Inferior parietal cortex (tissue), 1 donor: ENCODE measurements around the gene FDPS.

Experiments used
- DNase-seq: peaks from one replicate; pipeline ENCODE4 v3.0.0-alpha.2; 2016; ENCODE audit errors: extremely low spot score

The FDPS gene

GRCh38 chr1:155308493-155309422, at the start of gene FDPS:
TSS of gene FDPS (plus strand) at chr1:155308866. CDS start at chr1:155309790, 924 bp downstream.
- peak; percentile 99 for DNase-seq

- DNase-seq, result no peak
These were observed 48.4 kb upstream of the FDPS start for GRCh38 chr1:155260276-155260675.

GRCh38 chr1:155261493-155261851, 47.2 kb upstream of the FDPS start:
- DNase-seq, result no peak

GRCh38 chr1:155261852-155262673, 46.6 kb upstream of the FDPS start, which contains the start of gene SCAMP3:
TSS of gene SCAMP3 (minus strand) at chr1:155262360. CDS start at chr1:155262151, 209 bp downstream.
- DNase-seq, result peak; percentile 99

- no peak for DNase-seq
These were observed 45.6 kb upstream of the FDPS start for GRCh38 chr1:155263067-155263466.

- DNase-seq, result no peak
These were observed 42.1 kb upstream of the FDPS start for GRCh38 chr1:155266553-155266952.

- DNase-seq, result no peak
These were observed 41.3 kb upstream of the FDPS start for GRCh38 chr1:155267373-155267772.

GRCh38 chr1:155268630-155269029, 40.0 kb upstream of the FDPS start:
- DNase-seq, result no peak

- no peak for DNase-seq
These were observed 39.3 kb upstream of the FDPS start for GRCh38 chr1:155269381-155269780.

GRCh38 chr1:155272466-155273342, 36.0 kb upstream of the FDPS start:
- DNase-seq, result no peak

- peak; percentile 93 for DNase-seq
These were observed 35.1 kb upstream of the FDPS start, which contains the start of gene CLK2 for GRCh38 chr1:155273343-155274245. TSS of gene CLK2 (minus strand) at chr1:155273504. CDS start at chr1:155270977, 2,527 bp downstream.

GRCh38 chr1:155277070-155277901, 31.4 kb upstream of the FDPS start, which contains the start of gene HCN3:
TSS of gene HCN3 (plus strand) at chr1:155277463. CDS start at chr1:155277591, 128 bp downstream.
- DNase-seq, result peak; percentile 97

- DNase-seq, result no peak
These were observed 30.6 kb upstream of the FDPS start for GRCh38 chr1:155277902-155278688.

- DNase-seq, result peak; percentile 13
These were observed 29.9 kb upstream of the FDPS start for GRCh38 chr1:155278689-155279160.

- no peak for DNase-seq
These were observed 29.4 kb upstream of the FDPS start for GRCh38 chr1:155279268-155279667.

- DNase-seq, result no peak
These were observed 26.1 kb upstream of the FDPS start for GRCh38 chr1:155282488-155283091.

- DNase-seq, result no peak
These were observed 24.2 kb upstream of the FDPS start for GRCh38 chr1:155284476-155284875.

- no peak for DNase-seq
These were observed 23.6 kb upstream of the FDPS start for GRCh38 chr1:155285063-155285462.
